LNCAP (cell line): ENCODE data around the gene C2orf78.
"Not testable (repeated sequence)": the region's sequence is repeated elsewhere in the genome, so short reads cannot be mapped to it uniquely, and the experiment has no call there.

Experiments
- CTCF ChIP-seq: fragments of 450-650 bp; IDR thresholded peaks from 2 replicates; pipeline ENCODE4 v1.5.1; 2017; ENCODE audit warnings: mild to moderate bottlenecking

C2orf78 gene

DNA sequence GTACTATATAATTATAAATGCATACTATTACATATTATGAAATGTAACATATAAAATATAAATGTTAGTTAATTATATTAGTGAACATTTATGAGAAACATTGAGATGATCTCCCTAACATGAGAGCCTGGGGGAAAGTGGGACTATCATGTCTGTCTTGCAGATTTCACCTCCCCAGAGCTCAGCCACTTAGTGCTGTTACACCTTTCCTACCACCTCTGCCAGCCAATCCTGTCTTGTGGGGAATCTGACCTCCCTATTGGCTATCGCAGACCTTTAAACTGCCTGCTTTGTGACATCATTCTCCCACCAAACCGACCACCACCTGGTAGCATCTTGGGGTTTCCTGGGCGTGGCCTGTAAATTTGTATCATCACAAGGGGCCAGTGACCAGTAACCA is at the start of gene C2orf78:
Gene C2orf78, plus strand, starts transcription at position 301 of the 400 bp plus-strand sequence. CDS start 127 bp downstream, outside the sequence.
- TF ChIP-seq CTCF = not testable (repeated sequence)

DNA sequence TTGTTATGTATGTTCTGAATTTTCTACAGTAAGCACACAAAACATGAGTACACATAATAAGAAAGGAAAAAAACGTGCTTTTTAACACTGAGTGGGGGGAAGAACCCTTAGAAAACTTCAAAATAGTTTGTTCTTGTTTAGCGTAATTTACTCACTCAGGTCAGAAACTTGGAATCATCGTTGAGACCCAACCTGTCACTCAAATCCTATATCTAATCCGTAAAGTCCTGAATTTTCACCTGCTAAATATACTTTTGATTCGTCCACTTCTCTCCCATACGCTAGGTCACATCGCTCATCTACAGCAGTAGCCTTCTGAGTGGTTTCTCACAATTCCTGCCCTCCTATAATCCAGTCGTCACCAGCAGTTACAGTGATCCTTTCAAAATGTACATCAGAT is 47.6 kb upstream of the C2orf78 start:
- no peak for TF ChIP-seq CTCF

DNA sequence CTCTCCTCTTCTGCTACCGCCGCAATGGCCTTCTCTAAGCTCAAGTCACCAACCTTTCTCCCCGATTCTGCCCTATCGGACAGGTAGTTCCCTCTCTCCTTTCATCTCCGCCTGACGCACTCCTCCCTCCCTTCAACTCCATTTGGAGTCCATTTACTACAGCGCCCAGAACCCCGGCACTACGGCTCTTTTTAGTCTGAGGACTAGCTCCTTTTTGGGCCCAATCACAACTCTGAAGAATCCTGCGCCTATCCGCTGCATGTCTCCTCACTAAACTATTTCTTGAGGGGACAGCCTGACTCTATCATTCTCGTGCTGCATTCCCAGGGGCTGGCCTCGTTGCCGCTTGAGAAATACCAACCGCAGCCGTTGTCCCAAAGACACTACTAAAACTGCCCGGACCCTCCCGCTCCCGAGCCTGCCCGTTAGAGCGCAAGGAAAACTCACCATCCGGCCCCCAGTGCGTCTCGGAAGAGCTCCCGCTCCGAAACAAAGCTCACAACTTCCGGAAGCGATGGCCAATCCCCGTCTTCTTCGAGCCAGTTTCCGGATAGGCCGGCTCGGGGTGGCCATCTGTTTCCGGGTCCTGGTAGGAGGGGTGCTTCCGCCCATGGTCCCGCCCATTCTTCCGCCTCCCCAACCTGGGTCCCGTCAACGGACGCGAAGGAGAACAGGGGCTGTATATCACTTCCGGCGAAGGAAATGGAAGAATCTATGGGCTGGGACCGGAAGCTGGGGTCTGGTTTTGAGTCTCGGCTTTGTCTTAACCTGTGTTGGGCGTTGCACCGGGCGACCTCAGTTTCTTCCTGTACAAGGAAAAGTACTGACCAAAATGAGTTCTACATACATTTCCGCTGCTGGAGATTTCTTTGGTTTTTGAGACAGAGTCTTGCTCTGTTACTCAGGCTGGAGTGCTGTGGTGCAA is 46.9 kb upstream of the C2orf78 start, which contains the start of gene TPRKB:
Gene TPRKB, minus strand, starts transcription at position 491 of the 925 bp plus-strand sequence. CDS start 2,776 bp downstream, outside the sequence.
- TF ChIP-seq CTCF = no peak

DNA sequence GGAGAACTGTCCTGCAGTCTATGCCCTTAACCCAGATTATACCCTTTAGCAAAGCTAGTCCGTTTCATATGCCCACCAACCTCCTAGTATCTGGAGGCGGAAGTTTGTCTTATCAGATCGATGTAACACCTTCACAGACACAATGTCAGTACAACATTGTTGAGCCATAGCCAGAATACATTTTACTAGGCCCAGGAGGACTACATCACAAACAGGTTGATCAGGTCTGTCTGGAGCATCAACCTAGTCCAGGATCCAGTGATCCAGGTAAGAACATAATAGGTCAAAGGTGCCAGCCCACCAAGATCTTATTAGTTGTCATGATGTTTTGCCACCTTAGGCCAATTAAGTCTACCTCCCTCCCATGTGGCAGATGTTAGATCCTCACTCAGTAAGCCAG is 44.9 kb upstream of the C2orf78 start:
- no peak for TF ChIP-seq CTCF

- no peak for TF ChIP-seq CTCF
These were observed 43.2 kb upstream of the C2orf78 start for GRCh38 chr2:73740767-73741166.

DNA sequence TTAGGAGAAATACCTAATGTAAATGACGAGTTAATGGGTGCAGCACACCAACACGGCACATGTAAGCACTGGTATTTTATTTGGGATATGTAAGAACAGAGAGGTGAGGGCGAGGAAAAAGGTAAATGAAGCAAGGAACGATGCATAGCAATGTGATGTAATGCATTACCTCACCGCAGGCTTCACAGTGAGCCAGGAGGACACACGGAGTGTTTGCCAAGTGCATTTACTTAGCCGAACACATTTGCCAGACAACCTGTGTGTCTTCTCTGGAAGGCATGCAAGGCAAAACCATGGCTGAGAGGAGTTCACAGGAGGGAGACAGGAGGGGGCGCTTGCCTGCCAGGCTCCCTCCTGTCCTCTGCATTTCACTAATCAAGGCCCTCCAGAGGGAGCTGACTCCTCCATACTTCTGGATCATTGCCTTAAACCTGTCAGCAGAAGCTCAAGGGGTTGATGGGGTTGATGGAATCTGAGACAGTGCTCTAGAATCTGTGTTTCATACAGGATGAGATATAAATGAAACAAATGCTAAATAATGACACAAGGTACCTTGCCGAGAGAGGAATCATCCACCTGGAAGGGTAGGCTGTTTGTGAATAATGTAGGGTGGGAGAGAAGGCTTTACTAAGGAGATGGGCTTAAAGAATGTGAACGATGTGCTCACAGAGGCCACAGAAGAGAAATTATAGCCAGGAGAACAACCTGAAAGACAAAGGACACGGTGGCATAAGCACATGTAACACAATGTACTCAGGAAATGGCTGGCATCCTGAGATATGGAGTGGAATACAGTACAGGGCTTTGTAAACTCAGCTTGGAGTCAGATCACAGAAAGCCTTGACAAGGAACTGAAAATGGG is 37.7 kb upstream of the C2orf78 start:
- no peak for TF ChIP-seq CTCF

- no peak for TF ChIP-seq CTCF
These were observed 37.1 kb upstream of the C2orf78 start for GRCh38 chr2:73746877-73747208.
